HEK293 (cell line): Measurements from ENCODE around the gene FNDC5.

Experiments
- CTCF ChIA-PET: fragments of 350-600 bp; formaldehyde crosslinking; extraction: SDS; loops from one replicate; lab custom pipeline; 2021; ENCODE audit warnings: antibody characterized with exemption; lab: Yijun Ruan, JAX
- POLR2A ChIA-PET: fragments of 300-600 bp; formaldehyde crosslinking; extraction: SDS; loops from one replicate; lab custom pipeline; 2020; ENCODE audit warnings: antibody characterized with exemption, inconsistent platforms; lab: Yijun Ruan, JAX
- H3K27ac ChIP-seq: fragments of 200-500 bp; sonication (Bioruptor generic); 2 replicates; pipeline ENCODE4 v1.5.1; 2014; ENCODE audit warnings: low read depth, low read length, control low read depth, inconsistent platforms; ENCODE audit errors: extremely low read depth
- H3K36me3 ChIP-seq, 2 experiments: fragments of 200-500 bp in 1 of 2; sonication (Bioruptor generic) in 1 of 2; 1 replicate in 1 of 2; 2 replicates in 1 of 2; pipeline ENCODE4 v1.5.1; 2014 to 2017; ENCODE audit warnings: inconsistent platforms in 2 of 2, low read length in 2 of 2; ENCODE audit not compliant: control insufficient read depth in 2 of 2, insufficient read depth in 1 of 2
- H3K4me1 ChIP-seq: fragments of 200-500 bp; sonication (Bioruptor generic); 2 replicates; pipeline ENCODE4 v1.5.1; 2014; ENCODE audit warnings: mild to moderate bottlenecking, low read length, inconsistent platforms; ENCODE audit not compliant: control insufficient read depth, insufficient read depth
- H3K4me3 ChIP-seq: 2 replicates; pipeline ENCODE4 v1.5.1; 2011; ENCODE audit warnings: low read depth, mild to moderate bottlenecking, control low read depth, low read length, moderate library complexity
- H3K9me3 ChIP-seq: fragments of 200-500 bp; sonication (Bioruptor generic); 2 replicates; pipeline ENCODE4 v1.5.1; 2014; ENCODE audit warnings: low read depth, low read length, inconsistent platforms; ENCODE audit not compliant: control insufficient read depth, insufficient read depth
- HOXD13 ChIP-seq: sonication (generic); formaldehyde crosslinking; IDR thresholded peaks from 2 replicates; pipeline ENCODE4 v1.8.0; 2022; ENCODE audit warnings: missing genetic modification reagents, borderline replicate concordance
- OSR2 ChIP-seq: fragments of 450-650 bp; formaldehyde crosslinking; IDR thresholded peaks from 2 replicates; pipeline ENCODE4 v1.5.1; 2016; ENCODE audit warnings: missing biosample characterization, missing genetic modification characterization
- PRDM4 ChIP-seq: fragments of 450-650 bp; formaldehyde crosslinking; IDR thresholded peaks from 2 replicates; pipeline ENCODE4 v1.5.1; 2017; ENCODE audit warnings: missing biosample characterization, missing genetic modification characterization
- WT1 ChIP-seq: fragments of 450-650 bp; formaldehyde crosslinking; IDR thresholded peaks from 2 replicates; pipeline ENCODE4 v1.5.1; 2016; ENCODE audit warnings: missing biosample characterization, missing genetic modification characterization
- ZFP41 ChIP-seq: fragments of 450-650 bp; formaldehyde crosslinking; IDR thresholded peaks from 2 replicates; pipeline ENCODE4 v1.5.1; 2016; ENCODE audit warnings: missing biosample characterization, missing genetic modification characterization, borderline replicate concordance
- ZNF121 ChIP-seq: fragments of 450-650 bp; formaldehyde crosslinking; IDR thresholded peaks from 2 replicates; pipeline ENCODE4 v1.5.1; 2016; ENCODE audit warnings: missing biosample characterization, missing genetic modification characterization
- ZNF169 ChIP-seq: fragments of 450-650 bp; formaldehyde crosslinking; IDR thresholded peaks from 2 replicates; pipeline ENCODE4 v1.5.1; 2016; ENCODE audit warnings: missing biosample characterization, missing genetic modification characterization
- ZNF19 ChIP-seq: fragments of 450-650 bp; formaldehyde crosslinking; IDR thresholded peaks from 2 replicates; pipeline ENCODE4; 2016; ENCODE audit warnings: missing biosample characterization, missing genetic modification characterization, low read depth
- ZNF211 ChIP-seq: fragments of 450-650 bp; formaldehyde crosslinking; IDR thresholded peaks from 2 replicates; pipeline ENCODE4 v1.5.1; 2016; ENCODE audit warnings: low read depth, missing biosample characterization, missing genetic modification characterization
- ZNF23 ChIP-seq: fragments of 450-650 bp; formaldehyde crosslinking; IDR thresholded peaks from 2 replicates; pipeline ENCODE4 v1.5.1; 2016; ENCODE audit warnings: missing biosample characterization, missing genetic modification characterization, borderline replicate concordance
- ZNF239 ChIP-seq: fragments of 450-650 bp; formaldehyde crosslinking; IDR thresholded peaks from 2 replicates; pipeline ENCODE4 v1.5.1; 2016; ENCODE audit warnings: missing biosample characterization, missing genetic modification characterization
- ZNF274 ChIP-seq, 2 experiments: fragments of 200-500 bp in 1 of 2; fragments of 450-650 bp in 1 of 2; sonication (Bioruptor generic) in 1 of 2; formaldehyde crosslinking in 1 of 2; IDR thresholded peaks; 2 replicates each; pipeline versions ENCODE4 v1.5.1 to v1.6.1; 2014 to 2016; ENCODE audit warnings: borderline replicate concordance in 1 of 2, inconsistent platforms in 1 of 2, low read length in 1 of 2, missing biosample characterization in 1 of 2, missing genetic modification characterization in 1 of 2
- ZNF366 ChIP-seq: fragments of 450-650 bp; formaldehyde crosslinking; conservative IDR thresholded peaks from 2 replicates; pipeline ENCODE4 v1.5.1; 2016; ENCODE audit warnings: missing biosample characterization, missing genetic modification characterization
- ZNF416 ChIP-seq: fragments of 450-650 bp; formaldehyde crosslinking; IDR thresholded peaks from 2 replicates; pipeline ENCODE4 v1.5.1; 2016; ENCODE audit warnings: missing biosample characterization, missing genetic modification characterization
- ZNF529 ChIP-seq: fragments of 450-650 bp; formaldehyde crosslinking; IDR thresholded peaks from 2 replicates; pipeline ENCODE4 v1.5.1; 2017; ENCODE audit warnings: missing genetic modification characterization, missing biosample characterization; ENCODE audit not compliant: insufficient replicate concordance
- ZNF530 ChIP-seq: fragments of 450-650 bp; formaldehyde crosslinking; IDR thresholded peaks from 2 replicates; pipeline ENCODE4 v1.5.1; 2016; ENCODE audit warnings: low read depth, missing biosample characterization, missing genetic modification characterization
- ZNF548 ChIP-seq: fragments of 450-650 bp; formaldehyde crosslinking; IDR thresholded peaks from 2 replicates; pipeline ENCODE4 v1.5.1; 2016; ENCODE audit warnings: missing biosample characterization, missing genetic modification characterization
- ZNF561 ChIP-seq: fragments of 450-650 bp; IDR thresholded peaks from 2 replicates; pipeline ENCODE4 v1.5.1; 2018; ENCODE audit warnings: missing biosample characterization, missing genetic modification characterization, borderline replicate concordance
- ZNF621 ChIP-seq: fragments of 450-650 bp; formaldehyde crosslinking; IDR thresholded peaks from 2 replicates; pipeline ENCODE4 v1.5.1; 2017; ENCODE audit warnings: missing biosample characterization, missing genetic modification characterization
- ZNF624 ChIP-seq: fragments of 450-650 bp; formaldehyde crosslinking; IDR thresholded peaks from 2 replicates; pipeline ENCODE4 v1.5.1; 2017; ENCODE audit warnings: missing biosample characterization, missing genetic modification characterization
- ZNF654 ChIP-seq: fragments of 450-650 bp; formaldehyde crosslinking; IDR thresholded peaks from 2 replicates; pipeline ENCODE4 v1.5.1; 2016; ENCODE audit warnings: low read depth, missing biosample characterization, missing genetic modification characterization
- ZNF670 ChIP-seq: fragments of 450-650 bp; formaldehyde crosslinking; IDR thresholded peaks from 2 replicates; pipeline ENCODE4 v1.5.1; 2016; ENCODE audit warnings: missing biosample characterization, missing genetic modification characterization, low read depth
- ZNF76 ChIP-seq: fragments of 450-650 bp; formaldehyde crosslinking; IDR thresholded peaks from 2 replicates; pipeline ENCODE4; 2016; ENCODE audit warnings: low read depth, missing biosample characterization, missing genetic modification characterization, borderline replicate concordance
- TF ChIP-seq, protein P1 (sequence below): fragments of 450-650 bp; formaldehyde crosslinking; IDR thresholded peaks from 2 replicates; pipeline ENCODE4 v1.5.1; 2016; ENCODE audit warnings: missing biosample characterization, missing genetic modification characterization
- TF ChIP-seq, protein P2 (sequence below): fragments of 450-650 bp; formaldehyde crosslinking; IDR thresholded peaks from 2 replicates; pipeline ENCODE4 v1.5.1; 2016; ENCODE audit warnings: missing biosample characterization, missing genetic modification characterization

FNDC5 gene

GRCh38 chr1:32818804-32819541 lies 51.7 kb downstream of the FNDC5 start:
- H3K27ac ChIP-seq = peak overlapping the region; percentile 98; the same call in 1 of the 2 replicates
- H3K9me3 ChIP-seq = no peaks in the 10 kb centered on the region
- H3K36me3 ChIP-seq = peaks cover 4 to 6% of the 10 kb centered on the region in 2 experiments; a peak in 2 of 3 replicates
- 0 out of 2 replicates have a peak, but pooled peaks have one; percentile 10 for TF ChIP-seq ZNF366 (tag by site-specific recombination)
- no peak for TF ChIP-seq ZNF23 (tag by site-specific recombination)
- peak; percentile 42; the same call in 1 of the 2 replicates for TF ChIP-seq ZNF121
- TF ChIP-seq ZNF548 = no peak
- TF ChIP-seq, protein P1, sequence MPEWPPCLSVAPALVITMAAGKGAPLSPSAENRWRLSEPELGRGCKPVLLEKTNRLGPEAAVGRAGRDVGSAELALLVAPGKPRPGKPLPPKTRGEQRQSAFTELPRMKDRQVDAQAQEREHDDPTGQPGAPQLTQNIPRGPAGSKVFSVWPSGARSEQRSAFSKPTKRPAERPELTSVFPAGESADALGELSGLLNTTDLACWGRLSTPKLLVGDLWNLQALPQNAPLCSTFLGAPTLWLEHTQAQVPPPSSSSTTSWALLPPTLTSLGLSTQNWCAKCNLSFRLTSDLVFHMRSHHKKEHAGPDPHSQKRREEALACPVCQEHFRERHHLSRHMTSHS (tag by site-specific recombination) = no peak
- no peak for TF ChIP-seq ZNF239 (tag by site-specific recombination)
- TF ChIP-seq HOXD13 (CRISPR knock-in tag) = no peak
- TF ChIP-seq, all 188 proteins: peak for 2
- ChIA-PET CTCF (interaction anchor here (0.6 to 0.9 kb wide), 2 partner anchors 58 to 301 kb away, joined by 3 read pairs; no protein-coding TSS in a partner anchor), POLR2A (interaction anchor here (0.7 kb wide), 1 partner anchor 132 kb away, joined by 3 read pairs; no protein-coding TSS in a partner anchor)
- peak overlapping the region; percentile 99 for H3K4me3 ChIP-seq
- no peaks in the 10 kb centered on the region for H3K4me1 ChIP-seq

DNA sequence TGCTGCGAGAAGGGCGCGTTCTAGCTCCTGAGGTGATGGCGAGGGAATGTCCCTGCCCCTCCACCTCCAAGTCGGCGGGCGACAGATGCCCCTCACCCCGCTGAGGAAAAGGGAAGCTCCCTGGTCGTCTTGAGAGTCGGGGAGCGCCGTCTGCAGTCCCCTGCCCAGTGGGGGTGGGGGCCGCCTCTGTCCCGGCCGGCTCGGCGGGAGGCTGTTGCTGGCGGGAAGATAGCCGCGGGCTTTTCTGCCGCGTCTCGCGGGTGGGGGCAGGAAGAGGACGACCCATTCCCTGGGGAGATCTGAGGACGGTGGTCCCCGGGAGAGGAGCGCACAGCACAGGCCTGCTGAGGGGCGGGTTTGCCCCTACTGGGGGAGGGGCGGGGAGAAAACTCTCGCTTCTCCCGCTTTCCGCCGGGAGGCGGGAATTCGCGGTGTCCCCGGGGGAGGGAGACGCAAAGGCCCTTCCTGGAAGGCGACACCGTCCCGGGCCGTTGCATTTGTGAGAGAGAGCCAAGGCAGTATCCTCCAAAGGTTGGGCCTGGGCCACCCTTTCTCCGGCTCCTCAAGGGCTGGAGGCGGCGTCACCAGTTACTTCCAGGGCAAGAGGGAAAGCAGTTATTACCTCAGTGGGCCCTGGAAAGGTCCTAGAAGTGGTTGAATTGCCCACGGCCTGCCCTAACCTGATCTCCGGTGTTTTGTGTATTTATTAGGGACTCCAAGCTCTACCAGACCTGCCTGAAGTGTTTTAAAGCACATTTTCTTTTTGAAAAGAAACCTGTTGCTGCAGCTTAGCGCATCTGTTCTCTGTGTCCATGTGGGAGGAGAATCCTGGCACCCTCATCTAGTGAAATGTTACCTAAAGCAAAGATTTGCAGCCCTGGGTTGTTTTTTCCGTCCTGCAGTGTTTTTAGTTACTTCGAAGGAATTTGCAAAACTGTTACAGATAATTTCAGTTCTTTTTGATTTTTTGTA lies 52.6 kb downstream of the FNDC5 start:
- Histone ChIP-seq H3K27ac (peak overlapping the region; percentile 98), H3K4me3 (peak overlapping the region; percentile 99), H3K9me3 (no peaks in the 10 kb centered on the region), H3K4me1 (no peaks in the 10 kb centered on the region), H3K36me3 (peaks cover 4 to 6% of the 10 kb centered on the region in 2 experiments; a peak in 2 of 3 replicates)
- POLR2A ChIA-PET = interaction anchor here (0.5 to 1.2 kb wide), 4 partner anchors 44 to 309 kb away, joined by 3 to 4 read pairs (median 3); no protein-coding TSS in a partner anchor
- CTCF ChIA-PET = interaction anchor here (0.6 to 2.1 kb wide), 4 partner anchors 54 to 301 kb away, joined by 3 to 8 read pairs (median 3); no protein-coding TSS in a partner anchor
- TF ChIP-seq ZNF529 (tag by site-specific recombination) (no peak), ZNF624 (tag by site-specific recombination) (0 out of 2 replicates have a peak, but pooled peaks have one; percentile 54), ZNF561 (tag by site-specific recombination) (peak; percentile 86), ZNF211 (tag by site-specific recombination) (no peak), ZNF416 (tag by site-specific recombination) (no peak), ZNF19 (tag by site-specific recombination) (no peak), ZNF670 (tag by site-specific recombination) (no peak), ZFP41 (tag by site-specific recombination) (no peak), ZNF530 (tag by site-specific recombination) (no peak), ZNF654 (tag by site-specific recombination) (no peak), ZNF76 (tag by site-specific recombination) (peak; percentile 70), ZNF621 (tag by site-specific recombination) (no peak), ZNF274 (IDR thresholded peaks at IDR 0.05; ENCODE audit: low read length) (no peak), ZNF274 (tag by site-specific recombination; IDR thresholded peaks at IDR 0.05; ENCODE audit: borderline replicate concordance) (no peak), OSR2 (tag by site-specific recombination) (peak; percentile 27; the same call in 1 of the 2 replicates), ZNF169 (no peak), PRDM4 (tag by site-specific recombination) (peak; percentile 44; the same call in 1 of the 2 replicates), WT1 (tag by site-specific recombination) (0 out of 2 replicates have a peak, but pooled peaks have one; percentile 26)
- TF ChIP-seq, protein P2, sequence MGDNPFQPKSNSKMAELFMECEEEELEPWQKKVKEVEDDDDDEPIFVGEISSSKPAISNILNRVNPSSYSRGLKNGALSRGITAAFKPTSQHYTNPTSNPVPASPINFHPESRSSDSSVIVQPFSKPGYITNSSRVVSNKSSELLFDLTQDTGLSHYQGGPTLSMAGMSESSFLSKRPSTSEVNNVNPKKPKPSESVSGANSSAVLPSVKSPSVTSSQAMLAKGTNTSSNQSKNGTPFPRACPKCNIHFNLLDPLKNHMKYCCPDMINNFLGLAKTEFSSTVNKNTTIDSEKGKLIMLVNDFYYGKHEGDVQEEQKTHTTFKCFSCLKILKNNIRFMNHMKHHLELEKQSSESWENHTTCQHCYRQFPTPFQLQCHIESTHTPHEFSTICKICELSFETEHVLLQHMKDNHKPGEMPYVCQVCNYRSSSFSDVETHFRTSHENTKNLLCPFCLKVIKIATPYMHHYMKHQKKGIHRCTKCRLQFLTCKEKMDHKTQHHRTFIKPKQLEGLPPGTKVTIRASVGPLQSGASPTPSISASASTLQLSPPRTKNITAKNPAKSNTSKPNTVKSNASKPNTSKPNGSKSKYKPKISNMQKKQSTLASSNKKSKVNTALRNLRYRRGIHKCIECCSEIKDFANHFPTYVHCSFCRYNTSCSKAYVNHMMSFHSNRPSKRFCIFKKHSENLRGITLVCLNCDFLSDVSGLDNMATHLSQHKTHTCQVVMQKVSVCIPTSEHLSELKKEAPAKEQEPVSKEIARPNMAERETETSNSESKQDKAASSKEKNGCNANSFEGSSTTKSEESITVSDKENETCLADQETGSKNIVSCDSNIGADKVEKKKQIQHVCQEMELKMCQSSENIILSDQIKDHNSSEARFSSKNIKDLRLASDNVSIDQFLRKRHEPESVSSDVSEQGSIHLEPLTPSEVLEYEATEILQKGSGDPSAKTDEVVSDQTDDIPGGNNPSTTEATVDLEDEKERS = no peak
